HUES64 (cell line): ENCODE data around the gene LHFPL3.

Source experiments
- H3K27ac ChIP-seq: 2 replicates; pipeline ENCODE4 v1.7.0; 2013; ENCODE audit warnings: low read depth, low read length, inconsistent platforms
- H3K27me3 ChIP-seq: 2 replicates; pipeline ENCODE4 v1.6.1; 2013; ENCODE audit warnings: mild to moderate bottlenecking, low read length; ENCODE audit not compliant: insufficient read depth
- H3K36me3 ChIP-seq: 2 replicates; pipeline ENCODE4 v1.6.1; 2013; ENCODE audit warnings: mild to moderate bottlenecking, low read length; ENCODE audit not compliant: insufficient read depth
- H3K4me1 ChIP-seq: 2 replicates; pipeline ENCODE4 v1.6.1; 2013; ENCODE audit warnings: mild to moderate bottlenecking, low read length, moderate library complexity; ENCODE audit not compliant: insufficient read depth
- H3K4me3 ChIP-seq: 2 replicates; pipeline ENCODE4 v1.5.1; 2013; ENCODE audit warnings: mild to moderate bottlenecking, low read length, moderate library complexity
- H3K9ac ChIP-seq: 2 replicates; pipeline ENCODE4 v1.6.1; 2013; ENCODE audit warnings: mild to moderate bottlenecking, low read depth, low read length
- H3K9me3 ChIP-seq: 2 replicates; pipeline ENCODE4 v1.6.1; 2013; ENCODE audit warnings: low read depth, low read length; ENCODE audit not compliant: insufficient read depth
- WGBS: fragments of 150-250, 120-280 bp; methylation state at CpG from one replicate; pipeline ENCODE4 v1.1.7; 2013; ENCODE audit warnings: missing lambda C conversion rate; 5-methylcytosine and 5-hydroxymethylcytosine counted together

The LHFPL3 gene

GRCh38 chr7:104327534-104327933 lies 869 bp upstream of the LHFPL3 start:
- H3K27ac ChIP-seq = no peak overlapping the region
- no peaks in the 10 kb centered on the region for H3K36me3 ChIP-seq
- WGBS = 64% methylated on average over 6 of the region's 7 CpGs
- no peak overlapping the region for H3K4me3 ChIP-seq
- no peak overlapping the region for H3K9ac ChIP-seq
- H3K4me1 ChIP-seq = no peaks in the 10 kb centered on the region
- H3K27me3 ChIP-seq = peaks cover 85% of the 10 kb centered on the region
- H3K9me3 ChIP-seq = no peaks in the 10 kb centered on the region

DNA sequence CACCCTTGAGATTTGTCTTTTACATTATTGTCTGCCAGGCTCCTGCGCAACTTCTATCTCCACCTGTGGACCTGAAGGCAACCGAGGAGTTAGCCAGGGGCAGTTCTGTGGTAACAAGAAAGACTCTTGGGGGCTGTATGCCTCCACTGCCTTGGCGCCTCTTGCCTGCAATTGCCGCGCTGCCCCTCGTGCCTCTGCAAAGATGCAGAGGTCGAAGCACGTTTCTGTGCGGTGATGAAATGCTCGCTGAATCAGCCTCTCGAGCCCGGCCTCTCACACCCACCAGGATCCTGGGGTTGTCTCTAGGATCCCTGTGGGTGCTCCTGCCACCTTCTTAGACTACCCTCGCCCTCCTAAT lies 486 bp upstream of the LHFPL3 start:
- H3K4me3 ChIP-seq = peak overlapping the region; percentile 56
- H3K36me3 ChIP-seq = no peaks in the 10 kb centered on the region
- H3K9me3 ChIP-seq = no peaks in the 10 kb centered on the region
- WGBS = 14% methylated on average over 13 of the region's 13 CpGs
- H3K27ac ChIP-seq = no peak overlapping the region
- peaks cover 89% of the 10 kb centered on the region for H3K27me3 ChIP-seq
- H3K9ac ChIP-seq = 0 out of 2 replicates have a peak overlapping the region, but pooled peaks have one; percentile 37
- H3K4me1 ChIP-seq = no peaks in the 10 kb centered on the region

- Histone ChIP-seq H3K27me3 (peaks cover 96% of the 10 kb centered on the region), H3K9me3 (no peaks in the 10 kb centered on the region), H3K36me3 (no peaks in the 10 kb centered on the region), H3K4me1 (no peaks in the 10 kb centered on the region), H3K27ac (no peak overlapping the region), H3K4me3 (peak overlapping the region; percentile 56), H3K9ac (no peak overlapping the region)
- 1% methylated on average over 59 of the region's 59 CpGs for WGBS
These were observed 795 bp downstream of the LHFPL3 start for GRCh38 chr7:104328970-104329825.

GRCh38 chr7:104341546-104341945 lies 13.1 kb downstream of the LHFPL3 start:
- H3K36me3 ChIP-seq = no peaks in the 10 kb centered on the region
- WGBS = 8% methylated on average over 1 of the region's 2 CpGs
- no peak overlapping the region for H3K9ac ChIP-seq
- H3K4me1 ChIP-seq = no peaks in the 10 kb centered on the region
- H3K4me3 ChIP-seq = no peak overlapping the region
- peaks cover 2% of the 10 kb centered on the region; the same call in 1 of the 2 replicates for H3K27me3 ChIP-seq
- H3K27ac ChIP-seq = no peak overlapping the region
- no peaks in the 10 kb centered on the region for H3K9me3 ChIP-seq

GRCh38 chr7:104352736-104353135 lies 24.3 kb downstream of the LHFPL3 start:
- Histone ChIP-seq H3K9me3 (no peaks in the 10 kb centered on the region), H3K9ac (no peak overlapping the region), H3K27ac (no peak overlapping the region), H3K27me3 (no peaks in the 10 kb centered on the region), H3K4me3 (no peak overlapping the region), H3K36me3 (no peaks in the 10 kb centered on the region), H3K4me1 (no peaks in the 10 kb centered on the region)
- WGBS = 88% methylated on average over 5 of the region's 6 CpGs

GRCh38 chr7:104357166-104357565 lies 28.8 kb downstream of the LHFPL3 start:
- Histone ChIP-seq H3K27me3 (no peaks in the 10 kb centered on the region), H3K4me3 (no peak overlapping the region), H3K27ac (no peak overlapping the region), H3K4me1 (peaks cover 9% of the 10 kb centered on the region), H3K9me3 (no peaks in the 10 kb centered on the region), H3K36me3 (no peaks in the 10 kb centered on the region), H3K9ac (no peak overlapping the region)
- WGBS = 88% methylated on average over 4 of the region's 4 CpGs

DNA sequence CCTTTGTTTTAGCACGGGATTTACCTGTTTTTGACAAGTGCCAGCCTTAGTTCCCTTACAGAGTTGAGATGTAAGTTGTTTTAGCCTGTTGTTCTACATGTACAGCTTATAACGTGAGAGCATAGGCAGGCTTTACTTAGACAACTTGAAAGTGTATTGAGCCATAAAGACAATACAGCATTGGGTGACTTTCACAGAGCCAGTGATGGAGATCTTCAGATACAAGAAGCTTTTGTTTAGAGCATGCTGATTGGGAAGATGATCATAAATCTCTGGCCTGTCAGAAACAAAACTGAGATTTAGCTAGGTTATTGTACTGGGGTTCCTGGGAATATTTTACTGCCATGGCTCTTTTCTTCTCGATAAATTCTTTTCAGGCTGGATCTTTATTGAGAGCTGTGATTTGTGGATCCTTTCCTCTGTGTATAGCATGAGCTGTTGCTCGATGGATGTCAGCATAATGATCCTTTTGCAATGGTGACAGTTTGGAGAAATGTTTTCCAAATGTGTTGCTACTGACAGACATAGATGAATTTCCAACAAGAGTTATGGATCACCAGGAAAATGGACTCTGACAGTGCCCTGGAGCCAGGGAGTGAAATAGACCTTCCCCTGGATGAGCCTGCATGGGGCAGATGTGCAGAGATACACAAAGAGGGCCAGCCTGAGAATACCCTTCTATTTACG lies 30.2 kb downstream of the LHFPL3 start:
- no peak overlapping the region for H3K9ac ChIP-seq
- H3K27ac ChIP-seq = no peak overlapping the region
- H3K4me1 ChIP-seq = peaks cover 22% of the 10 kb centered on the region
- 89% methylated on average over 5 of the region's 5 CpGs for WGBS
- H3K27me3 ChIP-seq = no peaks in the 10 kb centered on the region
- no peak overlapping the region for H3K4me3 ChIP-seq
- H3K36me3 ChIP-seq = no peaks in the 10 kb centered on the region
- H3K9me3 ChIP-seq = no peaks in the 10 kb centered on the region

DNA sequence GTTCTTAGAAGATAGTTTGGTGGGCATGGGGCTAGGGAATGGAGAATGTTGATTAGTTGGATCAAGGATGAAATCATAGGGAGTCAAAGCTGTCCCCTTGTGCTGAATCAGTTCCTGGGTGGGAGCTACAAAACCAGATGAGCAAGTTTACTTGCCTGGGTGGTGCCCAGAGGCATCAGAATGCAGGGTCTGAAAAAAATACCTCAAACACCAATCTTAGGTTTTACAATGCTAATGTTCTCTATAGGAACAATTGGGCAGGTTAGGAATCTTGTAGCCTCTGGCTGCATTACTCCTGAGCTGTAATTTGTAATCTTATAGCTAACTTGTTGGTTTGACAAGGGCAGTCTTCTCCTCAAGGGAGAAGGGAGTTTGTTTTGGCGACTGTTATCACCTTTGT lies 34.4 kb downstream of the LHFPL3 start:
- Histone ChIP-seq H3K27me3 (no peaks in the 10 kb centered on the region), H3K9me3 (no peaks in the 10 kb centered on the region), H3K27ac (no peak overlapping the region; the same call in 1 of the 2 replicates), H3K4me3 (no peak overlapping the region), H3K36me3 (no peaks in the 10 kb centered on the region), H3K9ac (no peak overlapping the region), H3K4me1 (peaks cover 34% of the 10 kb centered on the region)
- WGBS = 100% methylated on average over 1 of the region's 1 CpG

DNA sequence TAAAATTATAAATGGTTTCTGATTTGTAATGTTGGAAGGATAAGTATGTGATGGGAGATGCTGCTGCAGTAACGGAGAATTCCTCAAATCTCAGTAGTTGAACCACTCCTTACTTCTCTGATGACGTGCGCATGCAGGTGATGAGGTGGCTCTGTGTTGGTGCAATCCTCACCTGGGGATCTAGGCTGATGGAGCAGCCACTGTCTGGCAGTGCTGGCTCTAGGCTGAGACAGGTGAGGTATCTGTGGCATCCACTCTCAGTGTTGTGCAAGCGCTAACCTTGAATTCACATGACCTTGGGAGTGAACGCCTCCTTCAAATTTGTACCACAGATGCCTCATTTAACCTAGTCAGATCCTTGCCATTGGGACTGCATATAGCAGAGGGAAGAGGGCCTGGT lies 35.0 kb downstream of the LHFPL3 start:
- H3K9ac ChIP-seq = no peak overlapping the region
- H3K9me3 ChIP-seq = no peaks in the 10 kb centered on the region
- no peaks in the 10 kb centered on the region for H3K36me3 ChIP-seq
- no peak overlapping the region for H3K27ac ChIP-seq
- H3K4me1 ChIP-seq = peaks cover 34% of the 10 kb centered on the region
- WGBS = 87% methylated on average over 5 of the region's 5 CpGs
- H3K27me3 ChIP-seq = no peaks in the 10 kb centered on the region
- H3K4me3 ChIP-seq = no peak overlapping the region

- WGBS = 89% methylated on average over 1 of the region's 1 CpG
These were observed 38.0 kb downstream of the LHFPL3 start for GRCh38 chr7:104366390-104366789.

DNA sequence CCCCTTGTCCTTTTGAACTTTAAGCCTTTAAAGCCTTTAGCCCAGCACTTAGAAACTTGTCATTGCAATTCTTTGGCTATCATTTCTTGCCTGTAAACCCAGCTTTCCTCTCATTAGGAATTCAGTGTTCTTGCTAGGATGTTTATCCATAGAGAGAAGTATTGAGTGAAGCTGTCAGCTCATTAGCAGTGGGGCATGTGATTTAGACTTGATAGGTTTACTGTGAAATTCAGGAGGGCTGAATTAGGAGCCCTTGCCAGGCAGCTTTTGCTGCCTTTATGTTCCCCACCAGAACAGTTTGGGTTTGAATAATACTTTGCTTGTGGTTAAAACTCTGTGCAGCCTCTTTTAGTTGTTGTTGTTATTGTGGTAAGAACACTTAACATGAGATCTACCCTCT lies 39.5 kb downstream of the LHFPL3 start:
- Histone ChIP-seq H3K36me3 (no peaks in the 10 kb centered on the region), H3K27me3 (no peaks in the 10 kb centered on the region), H3K9me3 (no peaks in the 10 kb centered on the region), H3K9ac (no peak overlapping the region), H3K4me1 (peaks cover 18% of the 10 kb centered on the region), H3K4me3 (no peak overlapping the region), H3K27ac (no peak overlapping the region)

More at GRCh38 chr7:104366390-104366789, 38.0 kb downstream of the LHFPL3 start:
- Histone ChIP-seq H3K9me3 (no peaks in the 10 kb centered on the region), H3K4me1 (peaks cover 27% of the 10 kb centered on the region), H3K9ac (no peak overlapping the region), H3K36me3 (no peaks in the 10 kb centered on the region), H3K27ac (no peak overlapping the region), H3K4me3 (no peak overlapping the region), H3K27me3 (no peaks in the 10 kb centered on the region)
